ENCODE results near the gene DYNLRB1. TPM values are rescaled to one million over a fixed set of nuclear protein-coding genes. Genes with fewer than 3 reads are reported as not detected.

Gene DYNLRB1
- total and polyA plus RNA-seq, 2 donors (not counting 1 experiment from before 2014, with no cell fraction given), result 107 to 352 TPM

GRCh38 chr20:34506480-34506879 lies 9.7 kb upstream of the DYNLRB1 start:
- DNase-seq (ENCODE audit: low read depth in 2 of 2), result no peak
- Histone ChIP-seq H3K4me1 (ENCODE audit: control insufficient read depth, extremely low read depth, insufficient read depth, low read length) (no peaks in the 10 kb centered on the region), H2AFZ (ENCODE audit: low read length) (no peak overlapping the region), H3K4me2 (ENCODE audit: extremely low read depth, insufficient read depth, low read length) (no peak overlapping the region), H3K9ac (ENCODE audit: insufficient read depth, low read length) (no peak overlapping the region), H3K79me2 (ENCODE audit: control insufficient read depth, insufficient read depth, low read length) (no peaks in the 10 kb centered on the region), H3K27ac (ENCODE audit: insufficient read depth, low read length) (no peak overlapping the region), H3K4me3 (replicated peaks in 1 of 4; ENCODE audit: control extremely low read depth in 1 of 4, insufficient read depth in 1 of 4, low read depth in 3 of 4, low read length in 4 of 4) (no peak overlapping the region), H3K9me3 (ENCODE audit: control insufficient read depth, insufficient read depth, low read depth, low read length) (no peaks in the 10 kb centered on the region), H3K36me3 (ENCODE audit: control insufficient read depth, insufficient read depth, low read length) (peaks cover 6% of the 10 kb centered on the region), H3K27me3 (ENCODE audit: control insufficient read depth, insufficient read depth, low read length) (no peaks in the 10 kb centered on the region), H4K20me1 (ENCODE audit: control insufficient read depth, extremely low read depth, insufficient read depth, low read length) (no peaks in the 10 kb centered on the region)
- TF ChIP-seq EZH2 (IDR thresholded peaks at IDR 0.05; ENCODE audit: low read length, missing control alignments), result no peak
- TF ChIP-seq, protein P1, sequence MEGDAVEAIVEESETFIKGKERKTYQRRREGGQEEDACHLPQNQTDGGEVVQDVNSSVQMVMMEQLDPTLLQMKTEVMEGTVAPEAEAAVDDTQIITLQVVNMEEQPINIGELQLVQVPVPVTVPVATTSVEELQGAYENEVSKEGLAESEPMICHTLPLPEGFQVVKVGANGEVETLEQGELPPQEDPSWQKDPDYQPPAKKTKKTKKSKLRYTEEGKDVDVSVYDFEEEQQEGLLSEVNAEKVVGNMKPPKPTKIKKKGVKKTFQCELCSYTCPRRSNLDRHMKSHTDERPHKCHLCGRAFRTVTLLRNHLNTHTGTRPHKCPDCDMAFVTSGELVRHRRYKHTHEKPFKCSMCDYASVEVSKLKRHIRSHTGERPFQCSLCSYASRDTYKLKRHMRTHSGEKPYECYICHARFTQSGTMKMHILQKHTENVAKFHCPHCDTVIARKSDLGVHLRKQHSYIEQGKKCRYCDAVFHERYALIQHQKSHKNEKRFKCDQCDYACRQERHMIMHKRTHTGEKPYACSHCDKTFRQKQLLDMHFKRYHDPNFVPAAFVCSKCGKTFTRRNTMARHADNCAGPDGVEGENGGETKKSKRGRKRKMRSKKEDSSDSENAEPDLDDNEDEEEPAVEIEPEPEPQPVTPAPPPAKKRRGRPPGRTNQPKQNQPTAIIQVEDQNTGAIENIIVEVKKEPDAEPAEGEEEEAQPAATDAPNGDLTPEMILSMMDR (conservative IDR thresholded peaks at IDR 0.05 in 1 of 2, IDR thresholded peaks at IDR 0.05 in 1 of 2; ENCODE audit: low read depth in 1 of 2, low read length in 2 of 2), result no peak

- Histone ChIP-seq H4K20me1 (ENCODE audit: control insufficient read depth, extremely low read depth, insufficient read depth, low read length) (no peaks in the 10 kb centered on the region), H3K79me2 (ENCODE audit: control insufficient read depth, insufficient read depth, low read length) (no peaks in the 10 kb centered on the region), H3K4me1 (ENCODE audit: control insufficient read depth, extremely low read depth, insufficient read depth, low read length) (no peaks in the 10 kb centered on the region), H2AFZ (ENCODE audit: low read length) (no peak overlapping the region), H3K4me3 (replicated peaks in 1 of 4; ENCODE audit: control extremely low read depth in 1 of 4, insufficient read depth in 1 of 4, low read depth in 3 of 4, low read length in 4 of 4) (no peak overlapping the region), H3K4me2 (ENCODE audit: extremely low read depth, insufficient read depth, low read length) (no peak overlapping the region), H3K9me3 (ENCODE audit: control insufficient read depth, insufficient read depth, low read depth, low read length) (no peaks in the 10 kb centered on the region), H3K27me3 (ENCODE audit: control insufficient read depth, insufficient read depth, low read length) (no peaks in the 10 kb centered on the region), H3K36me3 (ENCODE audit: control insufficient read depth, insufficient read depth, low read length) (peaks cover 6% of the 10 kb centered on the region), H3K9ac (ENCODE audit: insufficient read depth, low read length) (no peak overlapping the region), H3K27ac (ENCODE audit: insufficient read depth, low read length) (no peak overlapping the region)
- DNase-seq (ENCODE audit: low read depth in 2 of 2), result no peak
- TF ChIP-seq, protein P1 (conservative IDR thresholded peaks at IDR 0.05 in 1 of 2, IDR thresholded peaks at IDR 0.05 in 1 of 2; ENCODE audit: low read depth in 1 of 2, low read length in 2 of 2), result no peak
- TF ChIP-seq EZH2 (IDR thresholded peaks at IDR 0.05; ENCODE audit: low read length, missing control alignments), result no peak
Measured at GRCh38 chr20:34507702-34508413, 8.4 kb upstream of the DYNLRB1 start.

- no peak for DNase-seq (ENCODE audit: low read depth in 2 of 2)
- H3K4me1 ChIP-seq (ENCODE audit: control insufficient read depth, extremely low read depth, insufficient read depth, low read length), result peaks cover 3% of the 10 kb centered on the region
- no peaks in the 10 kb centered on the region for H3K27me3 ChIP-seq (ENCODE audit: control insufficient read depth, insufficient read depth, low read length)
- H3K36me3 ChIP-seq (ENCODE audit: control insufficient read depth, insufficient read depth, low read length), result peaks cover 2% of the 10 kb centered on the region
- no peak overlapping the region for H3K9ac ChIP-seq (ENCODE audit: insufficient read depth, low read length)
- no peak overlapping the region for H2AFZ ChIP-seq (ENCODE audit: low read length)
- H3K9me3 ChIP-seq (ENCODE audit: control insufficient read depth, insufficient read depth, low read depth, low read length), result no peaks in the 10 kb centered on the region
- no peaks in the 10 kb centered on the region for H4K20me1 ChIP-seq (ENCODE audit: control insufficient read depth, extremely low read depth, insufficient read depth, low read length)
- H3K4me3 ChIP-seq (replicated peaks in 1 of 4; ENCODE audit: control extremely low read depth in 1 of 4, insufficient read depth in 1 of 4, low read depth in 3 of 4, low read length in 4 of 4), result no peak overlapping the region
- TF ChIP-seq, protein P1 (conservative IDR thresholded peaks at IDR 0.05 in 1 of 2, IDR thresholded peaks at IDR 0.05 in 1 of 2; ENCODE audit: low read depth in 1 of 2, low read length in 2 of 2), result no peak
- TF ChIP-seq EZH2 (IDR thresholded peaks at IDR 0.05; ENCODE audit: low read length, missing control alignments), result no peak
- H3K79me2 ChIP-seq (ENCODE audit: control insufficient read depth, insufficient read depth, low read length), result no peaks in the 10 kb centered on the region
- H3K27ac ChIP-seq (ENCODE audit: insufficient read depth, low read length), result no peak overlapping the region
- no peak overlapping the region for H3K4me2 ChIP-seq (ENCODE audit: extremely low read depth, insufficient read depth, low read length)
Measured at GRCh38 chr20:34510575-34510974, 5.6 kb upstream of the DYNLRB1 start.

All from fibroblast of lung (primary cell).